Measurements from ENCODE around the gene ZNF653. TPM values are rescaled to one million over a fixed set of nuclear protein-coding genes. Genes with fewer than 3 reads are reported as not detected.
A peak's percentile ranks its signal among the peaks of the same experiment; 100 is the strongest.

Gene ZNF653
- total and polyA plus RNA-seq, 9 of the 15 experiments (the other 6 are each of a cell fraction or from before 2014, with no cell fraction given), result 1.6 to 8.0 (median 4.2) TPM; not detected in 2

DNA sequence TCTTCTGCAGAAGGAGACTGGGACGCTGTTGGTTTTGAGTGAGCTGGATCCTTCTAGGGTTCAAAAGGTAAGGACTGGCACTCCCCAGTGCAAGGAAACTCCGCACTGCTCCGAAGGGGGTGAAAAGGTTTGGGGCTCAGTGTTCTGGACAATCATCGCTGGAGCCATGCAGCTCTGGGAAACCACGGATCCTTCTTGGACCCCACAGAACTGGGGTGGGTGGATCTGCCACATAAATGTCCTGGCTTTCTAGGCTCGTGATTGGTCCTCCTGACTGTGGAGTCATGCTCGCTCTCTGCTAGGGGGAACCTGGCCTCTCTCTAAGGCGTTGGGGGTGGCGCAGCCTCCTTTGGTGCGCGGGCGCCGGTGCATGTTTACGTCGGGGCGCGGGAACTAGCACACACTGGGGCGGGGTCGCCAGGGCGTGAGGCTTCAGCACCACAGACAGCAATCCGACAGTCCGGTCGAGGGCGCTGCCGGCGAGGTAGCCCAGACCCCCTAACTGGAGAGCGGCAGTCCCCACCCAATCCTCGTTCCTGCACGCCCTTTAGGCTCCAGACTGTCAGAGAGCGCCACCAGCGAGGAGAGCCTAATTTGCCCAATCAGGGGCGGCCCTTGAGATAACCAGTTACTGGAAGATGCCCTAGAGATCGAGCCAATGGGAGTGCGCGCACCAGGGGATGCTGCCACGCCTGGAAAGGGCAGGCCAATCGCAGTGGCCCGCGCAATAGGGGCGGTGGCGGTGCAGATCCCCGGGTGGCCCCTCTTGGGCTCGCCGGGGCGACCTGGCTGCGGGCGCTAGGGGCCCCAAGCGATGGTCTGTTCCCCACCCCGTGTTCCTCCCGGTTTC is 23.9 kb downstream of the ZNF653 start (continued):
- TF ChIP-seq NFIC (IDR thresholded peaks at IDR 0.05) (peak; percentile 49), ARHGAP35 (IDR thresholded peaks at IDR 0.05; ENCODE audit: partially characterized antibody) (no peak), POLR2G (IDR thresholded peaks at IDR 0.05; ENCODE audit: low read depth, low read length) (peak; percentile 77), FOXK2 (conservative IDR thresholded peaks at IDR 0.05 in 1 of 2, IDR thresholded peaks at IDR 0.05 in 1 of 2; ENCODE audit: low read depth in 2 of 2) (peak; percentile 68 to 80; a peak in 3 of 4 replicates), TCFL5 (CRISPR knock-in tag; conservative IDR thresholded peaks at IDR 0.05) (no peak), SNRNP70 (optimal IDR thresholded peaks at IDR 0.05; ENCODE audit: low read depth, low read length) (no peak), NFE2L1 (tag; IDR thresholded peaks at IDR 0.05; ENCODE audit: borderline replicate concordance, low read depth) (no peak), NRF1 (conservative IDR thresholded peaks at IDR 0.05 in 1 of 2, IDR thresholded peaks at IDR 0.05 in 1 of 2) (peak; percentile 80 to 82), KDM4B (IDR thresholded peaks at IDR 0.05; ENCODE audit: borderline replicate concordance in 2 of 2, low read depth in 1 of 2) (no peak), HOXB6 (CRISPR knock-in tag; IDR thresholded peaks at IDR 0.05; ENCODE audit: borderline replicate concordance) (no peak), SMAD2 (IDR thresholded peaks at IDR 0.05; ENCODE audit: low read depth, low read length) (no peak), ZNF311 (CRISPR knock-in tag; IDR thresholded peaks at IDR 0.05) (no peak), RBM22 (IDR thresholded peaks at IDR 0.05; ENCODE audit: low read depth, low read length, poor library complexity, severe bottlenecking) (peak; percentile 46), WHSC1 (IDR thresholded peaks at IDR 0.05; ENCODE audit: low read length) (no peak), FOXO4 (CRISPR knock-in tag; IDR thresholded peaks at IDR 0.05) (no peak), SAP30 (IDR thresholded peaks at IDR 0.05; ENCODE audit: borderline replicate concordance, insufficient read depth, low read depth, low read length, poor library complexity, severe bottlenecking) (peak; percentile 55), MBD2 (IDR thresholded peaks at IDR 0.05; ENCODE audit: borderline replicate concordance, low read depth) (peak; percentile 46), ZNF217 (CRISPR knock-in tag; IDR thresholded peaks at IDR 0.05) (no peak), ZFP36 (IDR thresholded peaks at IDR 0.05; ENCODE audit: low read depth, low read length, partially characterized antibody) (no peak), ZNF23 (CRISPR knock-in tag; IDR thresholded peaks at IDR 0.05) (no peak), PTBP1 (IDR thresholded peaks at IDR 0.05; ENCODE audit: low read depth, low read length) (0 out of 2 replicates have a peak, but pooled peaks have one; percentile 24)
- TF ChIP-seq, protein P1, sequence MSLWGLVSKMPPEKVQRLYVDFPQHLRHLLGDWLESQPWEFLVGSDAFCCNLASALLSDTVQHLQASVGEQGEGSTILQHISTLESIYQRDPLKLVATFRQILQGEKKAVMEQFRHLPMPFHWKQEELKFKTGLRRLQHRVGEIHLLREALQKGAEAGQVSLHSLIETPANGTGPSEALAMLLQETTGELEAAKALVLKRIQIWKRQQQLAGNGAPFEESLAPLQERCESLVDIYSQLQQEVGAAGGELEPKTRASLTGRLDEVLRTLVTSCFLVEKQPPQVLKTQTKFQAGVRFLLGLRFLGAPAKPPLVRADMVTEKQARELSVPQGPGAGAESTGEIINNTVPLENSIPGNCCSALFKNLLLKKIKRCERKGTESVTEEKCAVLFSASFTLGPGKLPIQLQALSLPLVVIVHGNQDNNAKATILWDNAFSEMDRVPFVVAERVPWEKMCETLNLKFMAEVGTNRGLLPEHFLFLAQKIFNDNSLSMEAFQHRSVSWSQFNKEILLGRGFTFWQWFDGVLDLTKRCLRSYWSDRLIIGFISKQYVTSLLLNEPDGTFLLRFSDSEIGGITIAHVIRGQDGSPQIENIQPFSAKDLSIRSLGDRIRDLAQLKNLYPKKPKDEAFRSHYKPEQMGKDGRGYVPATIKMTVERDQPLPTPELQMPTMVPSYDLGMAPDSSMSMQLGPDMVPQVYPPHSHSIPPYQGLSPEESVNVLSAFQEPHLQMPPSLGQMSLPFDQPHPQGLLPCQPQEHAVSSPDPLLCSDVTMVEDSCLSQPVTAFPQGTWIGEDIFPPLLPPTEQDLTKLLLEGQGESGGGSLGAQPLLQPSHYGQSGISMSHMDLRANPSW (CRISPR knock-in tag; IDR thresholded peaks at IDR 0.05), result no peak
- TF ChIP-seq, protein P2, sequence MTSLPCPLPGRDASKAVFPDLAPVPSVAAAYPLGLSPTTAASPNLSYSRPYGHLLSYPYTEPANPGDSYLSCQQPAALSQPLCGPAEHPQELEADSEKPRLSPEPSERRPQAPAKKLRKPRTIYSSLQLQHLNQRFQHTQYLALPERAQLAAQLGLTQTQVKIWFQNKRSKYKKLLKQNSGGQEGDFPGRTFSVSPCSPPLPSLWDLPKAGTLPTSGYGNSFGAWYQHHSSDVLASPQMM (CRISPR knock-in tag; IDR thresholded peaks at IDR 0.05), result no peak

All from K562 (cell line).